CD8-positive, alpha-beta memory T cell (primary cell): ENCODE measurements around the gene CCDC200. TPM values are rescaled to one million over a fixed set of nuclear protein-coding genes. Genes with fewer than 3 reads are reported as not detected.
A peak's percentile ranks its signal among the peaks of the same experiment; 100 is the strongest.
"Not testable (repeated sequence)": the region's sequence is repeated elsewhere in the genome, so short reads cannot be mapped to it uniquely, and the experiment has no call there.

Experiments used
- CTCF ChIA-PET: fragments of 350-600 bp; sonication (Branson Sonifier 250); formaldehyde crosslinking; loops from one replicate; lab custom pipeline; 2021; ENCODE audit warnings: antibody characterized with exemption; lab: Charles Lee
- POLR2A ChIA-PET: fragments of 350-600 bp; sonication (Branson Sonifier 250); formaldehyde crosslinking; loops from one replicate; lab custom pipeline; 2021; ENCODE audit warnings: antibody characterized with exemption; lab: Charles Lee
- DNase-seq, 5 donors: peaks; one replicate each; pipeline versions ENCODE4 v3.0.0 to v3.0.0-alpha.2; 2020 to 2022; ENCODE audit warnings: mixed read lengths in 1 of 5
- H3K27ac ChIP-seq: one replicate; pipeline ENCODE4 v1.7.0; 2013; ENCODE audit warnings: low read depth, mild to moderate bottlenecking, low read length, moderate library complexity
- H3K27me3 ChIP-seq: 2 replicates; pipeline ENCODE4 v1.7.0; 2013; ENCODE audit warnings: low read length, mild to moderate bottlenecking; ENCODE audit not compliant: insufficient read depth, poor library complexity, severe bottlenecking
- H3K36me3 ChIP-seq: 2 replicates; pipeline ENCODE4 v1.7.0; 2013; ENCODE audit warnings: mild to moderate bottlenecking, low read length, moderate library complexity; ENCODE audit not compliant: insufficient read depth
- H3K4me1 ChIP-seq: 2 replicates; pipeline ENCODE4 v1.7.0; 2013; ENCODE audit warnings: mild to moderate bottlenecking, low read length, moderate library complexity; ENCODE audit not compliant: insufficient read depth
- H3K4me3 ChIP-seq: 2 replicates; pipeline ENCODE4 v1.7.0; 2013; ENCODE audit warnings: mild to moderate bottlenecking, low read length
- H3K9me3 ChIP-seq: 2 replicates; pipeline ENCODE4 v1.7.0; 2013; ENCODE audit warnings: mild to moderate bottlenecking, low read length
- H3K27ac Mint-ChIP-seq, 8 donors: one replicate each; pipeline ENCODE4 v1.8.0; 2020 to 2021; ENCODE audit warnings: mixed read lengths in 8 of 8, mild to moderate bottlenecking in 6 of 8, inconsistent platforms in 3 of 8, moderate library complexity in 3 of 8
- H3K27me3 Mint-ChIP-seq, 2 donors: one replicate each; pipeline ENCODE4 v1.8.0; 2020 to 2021; ENCODE audit warnings: mixed read lengths in 2 of 2, mild to moderate bottlenecking in 1 of 2, moderate library complexity in 1 of 2
- H3K36me3 Mint-ChIP-seq, 3 donors: one replicate each; pipeline ENCODE4 v1.8.0; 2020 to 2021; ENCODE audit warnings: mixed read lengths in 3 of 3, inconsistent platforms in 1 of 3, mild to moderate bottlenecking in 1 of 3
- H3K4me1 Mint-ChIP-seq, 3 donors: one replicate each; pipeline ENCODE4 v1.8.0; 2020 to 2021; ENCODE audit warnings: mixed read lengths in 3 of 3, inconsistent platforms in 1 of 3, mild to moderate bottlenecking in 1 of 3
- H3K4me3 Mint-ChIP-seq, 7 donors: one replicate each; pipeline ENCODE4 v1.8.0; 2020 to 2021; ENCODE audit warnings: mixed read lengths in 7 of 7, mild to moderate bottlenecking in 6 of 7, moderate library complexity in 4 of 7, inconsistent platforms in 2 of 7
- H3K9me3 Mint-ChIP-seq, 5 donors: one replicate each; pipeline ENCODE4 v1.8.0; 2020 to 2022; ENCODE audit warnings: mixed read lengths in 5 of 5, mild to moderate bottlenecking in 3 of 5, moderate library complexity in 2 of 5, inconsistent platforms in 1 of 5
- polyA plus RNA-seq: library from polyadenylated mRNA; unstranded; fragments of 300-500 nt; fragmentation: Illumina TruSeq; gene quantifications from one replicate; pipeline ENCODE4 v1.2.3, GENCODE V29; 2021
- total RNA-seq, 2 experiments: library from RNA; stranded (reverse); gene quantifications; one replicate each; pipeline ENCODE4 v1.2.3, GENCODE V29; 2021

CCDC200 gene
- total and polyA plus RNA-seq, 3 experiments from 2014 or later, result 0.33 to 0.90 TPM; not detected in 1

GRCh38 chr17:43186656-43187055 is 41.8 kb downstream of the CCDC200 start:
- H3K27me3 ChIP-seq, H3K27ac ChIP-seq, H3K4me3 ChIP-seq, H3K27ac Mint-ChIP-seq, H3K4me1 ChIP-seq, H3K9me3 Mint-ChIP-seq, H3K27me3 Mint-ChIP-seq, DNase-seq, H3K4me1 Mint-ChIP-seq, H3K9me3 ChIP-seq, CTCF ChIA-PET, POLR2A ChIA-PET: not testable (repeated sequence)
- H3K4me3 Mint-ChIP-seq, result peak overlapping the region in 1 of 7 donors; percentile 8
- peaks cover 30% of the 10 kb centered on the region for H3K36me3 ChIP-seq
- peaks cover 8 to 74% (median 17%) of the 10 kb centered on the region in 3 donors for H3K36me3 Mint-ChIP-seq

DNA sequence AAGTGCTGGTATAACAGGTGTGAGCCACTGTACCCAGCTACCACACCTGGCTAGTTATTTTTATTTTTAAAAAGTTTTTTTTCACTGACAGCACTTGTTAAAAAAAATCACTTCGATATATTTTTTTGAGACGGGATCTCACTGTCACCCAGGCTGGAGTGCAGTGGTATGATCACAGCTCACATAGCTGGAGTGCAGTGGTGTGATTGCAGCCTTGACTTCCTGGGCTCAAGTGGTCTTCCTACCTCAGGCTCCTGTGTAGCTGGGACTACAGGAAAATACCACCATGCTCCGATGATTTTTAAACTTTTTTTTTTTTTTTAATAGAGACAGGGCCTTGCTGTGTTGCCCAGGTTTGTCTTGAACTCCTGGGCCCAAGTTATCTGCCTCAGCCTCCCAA is 44.5 kb downstream of the CCDC200 start:
- Mint-ChIP-seq H3K27me3 (no peaks in the 10 kb centered on the region), H3K27ac (no peak overlapping the region), H3K4me3 (no peak overlapping the region), H3K36me3 (peaks cover 8 to 72% (median 8%) of the 10 kb centered on the region in 3 donors), H3K9me3 (no peaks in the 10 kb centered on the region), H3K4me1 (peaks cover 0 to 13% (median 5%) of the 10 kb centered on the region in 3 donors)
- ChIA-PET CTCF (no interaction called here), POLR2A (no interaction called here)
- H3K36me3 ChIP-seq, result peaks cover 17% of the 10 kb centered on the region
- no peak overlapping the region for H3K27ac ChIP-seq
- no peak for DNase-seq
- H3K9me3 ChIP-seq, result no peaks in the 10 kb centered on the region
- H3K4me3 ChIP-seq, result no peak overlapping the region
- H3K27me3 ChIP-seq, result no peaks in the 10 kb centered on the region
- H3K4me1 ChIP-seq, result no peaks in the 10 kb centered on the region

DNA sequence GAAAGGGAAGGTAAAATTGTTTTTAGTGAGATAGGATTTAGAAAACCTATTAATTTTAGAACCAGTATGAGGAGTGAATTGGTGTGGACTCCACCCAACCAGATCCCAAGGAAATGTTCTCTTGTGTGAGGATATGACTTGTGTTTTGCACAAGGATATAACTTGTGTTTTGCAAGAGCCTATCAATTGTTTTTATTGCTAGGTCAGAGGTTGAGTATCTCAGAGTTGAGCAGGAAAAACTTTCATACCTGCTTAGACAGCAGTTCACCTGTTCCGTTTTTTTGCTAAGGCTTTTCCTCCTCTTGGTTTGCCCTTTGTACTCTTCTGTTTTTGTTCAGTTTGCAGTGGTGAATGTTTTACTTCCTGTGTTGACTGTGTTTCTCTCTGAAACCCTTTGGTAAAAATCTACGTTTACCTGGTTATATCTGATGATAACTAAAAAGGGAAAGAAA is 52.3 kb downstream of the CCDC200 start:
- Histone ChIP-seq H3K27me3 (no peaks in the 10 kb centered on the region), H3K4me1 (peaks cover 40% of the 10 kb centered on the region), H3K36me3 (peaks cover 25% of the 10 kb centered on the region), H3K27ac (no peak overlapping the region), H3K9me3 (no peaks in the 10 kb centered on the region), H3K4me3 (no peak overlapping the region)
- peak overlapping the region in 6 of 7 donors; percentile 33 to 59 (median 46) for H3K4me3 Mint-ChIP-seq
- CTCF ChIA-PET, result interaction anchor here (0.9 kb wide), 1 partner anchor 30 kb away, joined by 3 read pairs; no protein-coding TSS in a partner anchor
- H3K36me3 Mint-ChIP-seq, result peaks cover 8 to 64% (median 13%) of the 10 kb centered on the region in 3 donors
- H3K27ac Mint-ChIP-seq, result peak overlapping the region; percentile 56 to 90 (median 82)
- peak in 1 of 5 donors; percentile 24 for DNase-seq
- peaks cover 46 to 67% (median 46%) of the 10 kb centered on the region in 3 donors for H3K4me1 Mint-ChIP-seq
- POLR2A ChIA-PET, result no interaction called here
- H3K9me3 Mint-ChIP-seq, result no peaks in the 10 kb centered on the region
- no peaks in the 10 kb centered on the region for H3K27me3 Mint-ChIP-seq

DNA sequence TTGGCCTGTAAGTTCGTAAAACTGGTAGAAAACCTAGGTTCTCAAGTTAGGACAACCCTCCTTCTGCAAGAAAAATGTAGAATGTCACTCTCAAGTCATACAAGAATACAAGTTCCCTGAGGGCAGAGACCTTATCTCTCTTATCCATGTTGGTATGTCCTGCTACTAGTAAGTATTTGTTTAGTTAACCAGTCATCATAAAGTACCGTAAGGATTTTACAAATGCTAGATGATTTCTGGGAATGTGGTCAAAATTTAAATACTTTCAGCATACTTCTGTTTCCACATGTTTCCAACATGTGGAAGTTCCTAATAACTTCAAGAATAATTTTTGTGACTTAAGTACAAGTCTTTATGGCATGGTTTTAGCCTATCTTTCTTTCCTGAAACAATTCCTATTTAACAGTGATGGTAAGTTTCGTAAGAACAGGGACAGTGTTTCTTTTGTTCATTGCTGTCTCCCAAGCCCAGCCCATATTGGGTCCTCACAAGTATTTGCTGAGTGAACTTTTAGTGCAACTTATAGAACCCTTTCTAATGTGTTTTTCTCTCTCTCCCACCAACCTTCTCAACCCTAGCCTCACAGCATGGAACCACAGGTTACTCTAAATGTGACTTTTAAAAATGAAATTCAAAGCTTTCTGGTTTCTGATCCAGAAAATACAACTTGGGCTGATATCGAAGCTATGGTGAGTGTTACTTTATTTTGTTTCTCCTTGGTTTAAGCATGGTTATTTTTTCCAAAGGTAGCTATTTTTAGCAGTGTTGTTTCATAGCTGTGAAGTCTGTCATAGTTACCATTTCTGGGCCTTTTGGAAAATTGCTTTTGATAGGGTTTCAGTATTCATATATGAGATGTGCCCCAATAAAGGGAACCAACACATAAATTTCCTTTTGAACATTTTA is 53.0 kb downstream of the CCDC200 start:
- no peaks in the 10 kb centered on the region for H3K9me3 ChIP-seq
- Mint-ChIP-seq H3K27me3 (no peaks in the 10 kb centered on the region), H3K4me1 (peaks cover 46 to 67% (median 46%) of the 10 kb centered on the region in 3 donors), H3K27ac (peak overlapping the region; percentile 45 to 90 (median 80)), H3K4me3 (peak overlapping the region; percentile 41 to 78 (median 45)), H3K36me3 (peaks cover 8 to 58% (median 13%) of the 10 kb centered on the region in 3 donors), H3K9me3 (no peaks in the 10 kb centered on the region)
- ChIA-PET POLR2A (interaction anchor here (0.6 kb wide), 1 partner anchor 176 kb away, joined by 6 read pairs; no protein-coding TSS in a partner anchor), CTCF (interaction anchor here (0.9 kb wide), 1 partner anchor 31 kb away, joined by 3 read pairs; no protein-coding TSS in a partner anchor)
- no peak for DNase-seq
- H3K27ac ChIP-seq, result no peak overlapping the region
- H3K4me3 ChIP-seq, result no peak overlapping the region
- H3K36me3 ChIP-seq, result peaks cover 25% of the 10 kb centered on the region
- H3K4me1 ChIP-seq, result peaks cover 40% of the 10 kb centered on the region
- H3K27me3 ChIP-seq, result no peaks in the 10 kb centered on the region

DNA sequence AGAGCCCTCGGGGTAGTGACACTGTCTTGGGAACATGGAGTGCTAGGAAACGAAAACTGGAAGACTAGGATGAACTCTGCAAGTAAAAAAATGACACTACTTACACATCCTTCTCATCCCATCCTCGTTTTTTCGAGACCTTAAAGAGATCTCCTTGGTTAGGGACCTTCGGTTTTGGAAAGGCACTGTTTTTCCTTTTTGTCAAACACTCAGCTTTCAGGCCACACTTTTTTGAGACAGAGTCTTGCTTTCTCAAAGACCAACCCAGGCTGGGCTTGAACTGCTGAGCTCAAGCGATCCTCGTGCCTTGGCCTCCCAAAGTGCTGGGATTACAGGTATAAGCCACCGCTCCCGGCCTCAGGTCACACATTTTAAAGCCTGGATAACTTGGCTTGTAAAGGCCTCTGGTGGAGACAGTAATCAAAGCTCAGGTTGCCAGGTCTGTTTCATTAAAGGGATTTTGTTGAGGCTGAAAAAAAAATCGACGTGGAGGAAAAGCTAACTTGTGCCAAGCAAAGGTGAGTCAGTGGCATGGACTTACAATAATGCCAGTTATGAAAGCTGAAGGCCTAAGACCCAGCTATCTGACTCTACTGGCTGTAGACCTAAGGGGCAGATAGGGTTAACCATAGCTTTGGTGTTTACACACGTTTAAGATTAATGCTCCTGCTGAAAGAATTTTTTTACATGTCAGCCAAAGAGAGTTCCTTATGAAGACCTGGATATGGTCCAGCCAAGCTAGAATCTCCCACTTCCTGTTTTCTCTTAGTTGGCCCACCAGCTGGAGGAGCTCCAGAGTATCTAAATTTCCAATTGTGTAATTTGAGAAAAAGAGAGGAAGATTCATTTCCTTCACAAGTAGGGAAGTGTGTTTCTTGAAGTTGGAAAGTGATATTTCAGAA is 56.6 kb downstream of the CCDC200 start:
- ChIA-PET CTCF (interaction anchor here (0.8 to 1.8 kb wide), 5 partner anchors 43 to 174 kb away, joined by 3 to 6 read pairs (median 5); partner anchors contain the start of gene RPL27), POLR2A (interaction anchor here (0.6 to 1.8 kb wide), 12 partner anchors 40 to 333 kb away, joined by 3 to 15 read pairs (median 4); partner anchors contain the start of genes DHX8, RPL27 and TMEM106A)
- Mint-ChIP-seq H3K27ac (no peak overlapping the region), H3K36me3 (peaks cover 0 to 26% (median 5%) of the 10 kb centered on the region in 3 donors), H3K4me3 (no peak overlapping the region), H3K4me1 (peaks cover 35 to 45% (median 41%) of the 10 kb centered on the region in 3 donors), H3K9me3 (no peaks in the 10 kb centered on the region), H3K27me3 (no peaks in the 10 kb centered on the region)
- H3K36me3 ChIP-seq, result no peaks in the 10 kb centered on the region
- peak overlapping the region; percentile 90 for H3K4me3 ChIP-seq
- DNase-seq, result no peak
- H3K27ac ChIP-seq, result peak overlapping the region; percentile 99
- peaks cover 51% of the 10 kb centered on the region for H3K4me1 ChIP-seq
- H3K9me3 ChIP-seq, result no peaks in the 10 kb centered on the region
- no peaks in the 10 kb centered on the region for H3K27me3 ChIP-seq

Other genes starting within 250 kb of the CCDC200 start
- gene PTGES3L, start 248.5 kb downstream of the CCDC200 start, total RNA-seq, result under 1 TPM; 0.37 to 0.55 TPM
- not detected for gene PTGES3L, start 248.5 kb downstream of the CCDC200 start, polyA plus RNA-seq
- 10 to 100 TPM; 12.8 to 13.1 TPM for gene RUNDC1, start 248.1 kb downstream of the CCDC200 start, total RNA-seq
- 22.4 TPM for gene RUNDC1, start 248.1 kb downstream of the CCDC200 start, polyA plus RNA-seq
- 1,000 to 10,000 TPM; 1,412 to 1,428 TPM for gene RPL27, start 230.2 kb downstream of the CCDC200 start, total RNA-seq
- 1,922 TPM for gene RPL27, start 230.2 kb downstream of the CCDC200 start, polyA plus RNA-seq
- 10 to 100 TPM; 23.2 to 24.0 TPM for gene IFI35, start 221.8 kb downstream of the CCDC200 start, total RNA-seq
- 73.2 TPM for gene IFI35, start 221.8 kb downstream of the CCDC200 start, polyA plus RNA-seq
- gene VAT1, start 206.2 kb downstream of the CCDC200 start, total RNA-seq, result 10 to 100 TPM; 31.1 to 35.9 TPM
- gene VAT1, start 206.2 kb downstream of the CCDC200 start, polyA plus RNA-seq, result 42.2 TPM
- under 1 TPM; 0.04 to 0.22 TPM for gene RND2, start 203.4 kb downstream of the CCDC200 start, total RNA-seq
- gene RND2, start 203.4 kb downstream of the CCDC200 start, polyA plus RNA-seq, result not detected
- 10 to 100 TPM; 66.8 to 71.5 TPM for gene BRCA1, start 103.3 kb downstream of the CCDC200 start, total RNA-seq
- 3.3 TPM for gene BRCA1, start 103.3 kb downstream of the CCDC200 start, polyA plus RNA-seq
- 10 to 100 TPM; 42.6 to 44.3 TPM for gene NBR1, start 57.4 kb downstream of the CCDC200 start, total RNA-seq
- gene NBR1, start 57.4 kb downstream of the CCDC200 start, polyA plus RNA-seq, result 81.4 TPM
- 10 to 100 TPM in 1 of 2 experiments, 1 to 10 TPM in 1; 8.8 to 10.2 TPM for gene TMEM106A, start 16.7 kb downstream of the CCDC200 start, total RNA-seq
- 5.3 TPM for gene TMEM106A, start 16.7 kb downstream of the CCDC200 start, polyA plus RNA-seq
- 1,000 to 10,000 TPM; 2,936 to 3,357 TPM for gene RNU2-1, start 5.4 kb upstream of the CCDC200 start, total RNA-seq
- gene RNU2-1, start 5.4 kb upstream of the CCDC200 start, polyA plus RNA-seq, result not detected
- gene ARL4D, start 170.4 kb upstream of the CCDC200 start, total RNA-seq, result 1 to 10 TPM; 1.9 to 2.3 TPM
- gene ARL4D, start 170.4 kb upstream of the CCDC200 start, polyA plus RNA-seq, result 1.9 TPM